Fibroblast of skin of right biceps (primary cell): Measurements from ENCODE around the gene SCAF4.
"Not testable (repeated sequence)": the region's sequence is repeated elsewhere in the genome, so short reads cannot be mapped to it uniquely, and the experiment has no call there.

ENCODE experiments used
- DNase-seq: peaks from one replicate; pipeline ENCODE4 v3.0.0-alpha.2; 2013

SCAF4 gene

DNA sequence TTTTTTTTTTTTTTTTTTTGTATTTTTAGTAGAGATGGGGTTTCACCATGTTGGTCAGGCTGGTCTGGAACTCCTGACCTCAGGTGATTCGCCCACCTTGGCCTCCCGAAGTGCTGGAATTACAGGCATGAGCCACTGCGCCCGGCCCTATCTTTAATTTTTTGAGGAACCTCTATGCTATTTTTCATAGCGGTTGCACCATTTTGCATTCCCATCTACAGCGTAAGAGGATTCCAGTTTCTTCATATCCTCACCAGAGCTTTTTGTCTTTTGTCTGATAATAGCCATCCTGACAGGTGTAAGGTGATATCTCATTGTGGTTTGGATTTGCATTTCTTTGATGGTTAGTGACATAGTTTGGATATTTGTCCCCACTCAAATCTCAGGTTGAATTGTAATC, 100.0 kb downstream of the SCAF4 start:
- not testable (repeated sequence) for DNase-seq

DNA sequence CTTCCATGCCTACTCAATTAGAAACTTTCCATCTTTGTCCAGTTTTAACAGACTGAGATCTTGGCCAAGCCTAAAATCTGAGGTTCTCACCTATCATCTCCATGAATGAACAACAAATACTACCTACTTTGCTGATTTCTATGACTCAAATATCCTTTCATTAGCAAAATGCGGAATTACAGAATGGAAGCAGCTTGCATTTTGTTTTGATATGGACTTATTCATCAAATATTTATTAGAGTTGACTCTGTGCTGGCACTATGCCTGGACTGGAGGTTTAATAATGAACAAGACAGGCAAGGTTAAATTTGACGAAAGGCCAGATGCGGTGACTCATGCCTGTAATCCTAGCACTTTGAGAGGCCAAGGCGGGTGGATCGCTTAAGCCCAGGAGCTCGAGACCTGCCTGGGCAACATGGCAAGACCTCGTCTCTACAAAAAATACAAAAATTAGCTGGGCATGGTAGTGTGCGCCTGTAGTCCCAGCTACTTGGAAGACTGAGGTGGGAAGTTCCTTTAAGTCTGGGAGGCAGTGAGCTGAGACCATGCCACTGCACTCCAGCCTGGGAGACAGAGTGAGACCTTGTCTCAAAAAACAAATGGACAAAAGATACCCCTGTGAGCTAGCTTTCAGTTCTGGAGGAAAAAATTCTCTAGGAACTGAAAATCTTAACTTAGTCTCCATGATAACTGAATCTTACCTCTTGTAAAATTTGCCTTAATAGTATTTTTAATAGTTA, 101.8 kb downstream of the SCAF4 start:
- DNase-seq, result peak; percentile 93

DNA sequence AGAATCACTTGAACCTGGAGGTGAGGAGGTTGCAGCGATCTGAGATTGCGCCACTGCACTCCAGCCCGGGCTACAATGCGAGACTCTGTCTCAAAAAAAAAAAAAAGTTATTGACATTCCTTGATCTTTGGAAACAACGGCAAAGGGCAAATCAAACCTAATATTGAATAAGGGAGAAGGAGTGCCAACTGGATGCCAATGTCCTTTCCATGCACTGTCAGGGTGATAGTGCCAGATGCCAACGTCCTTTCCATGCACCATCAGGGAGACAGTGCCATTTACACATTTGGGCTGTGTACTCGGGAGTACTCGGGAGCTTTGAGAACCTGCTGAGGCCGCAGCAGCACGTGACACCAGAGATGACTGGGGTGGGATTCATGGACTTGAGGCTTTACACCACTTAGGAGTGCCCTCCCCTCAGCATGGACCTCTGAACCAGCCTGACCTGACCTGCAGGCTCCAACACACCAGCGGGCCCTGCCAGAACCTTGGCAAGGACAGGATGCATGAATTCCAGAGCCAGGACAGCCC, 106.9 kb downstream of the SCAF4 start:
- DNase-seq, result no peak

DNA sequence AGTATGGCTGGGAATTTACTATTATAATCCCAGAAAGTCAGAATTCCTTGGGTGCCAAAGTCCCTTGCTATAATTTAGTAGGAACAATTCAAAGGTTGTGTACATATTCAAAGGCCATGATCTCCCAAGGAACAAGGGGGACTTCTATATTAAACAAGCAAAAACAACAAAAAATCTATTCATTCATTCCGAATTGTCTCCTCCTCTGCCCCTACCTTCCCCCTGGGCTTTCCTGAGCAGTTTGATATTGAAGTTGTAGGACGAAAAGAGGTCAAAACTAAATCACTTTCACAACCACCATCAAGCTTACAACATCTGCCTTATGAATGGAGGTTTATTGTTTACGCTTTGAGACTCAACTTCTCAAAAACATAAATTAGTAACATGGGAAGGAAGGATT, 107.7 kb downstream of the SCAF4 start:
- DNase-seq, result no peak

DNA sequence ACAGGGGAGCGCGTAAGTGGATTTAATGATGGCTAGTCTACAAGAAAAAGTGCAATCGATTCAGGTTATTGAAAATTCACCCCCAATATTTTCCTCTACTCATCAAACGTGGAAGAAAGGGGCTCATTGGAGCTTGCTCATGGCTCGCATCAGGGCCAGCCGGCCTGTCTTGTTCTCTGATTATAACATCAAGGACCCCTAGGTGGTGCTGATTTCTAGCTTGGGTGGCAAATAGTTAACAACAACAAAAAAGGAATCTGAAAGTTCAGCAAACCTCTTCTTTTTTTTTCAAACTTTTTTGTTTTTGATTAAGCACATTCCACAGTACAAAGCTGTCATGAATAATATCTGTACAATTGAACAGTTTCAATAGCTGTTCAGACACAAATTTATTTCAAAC, 108.3 kb downstream of the SCAF4 start:
- DNase-seq, result peak; percentile 16

DNA sequence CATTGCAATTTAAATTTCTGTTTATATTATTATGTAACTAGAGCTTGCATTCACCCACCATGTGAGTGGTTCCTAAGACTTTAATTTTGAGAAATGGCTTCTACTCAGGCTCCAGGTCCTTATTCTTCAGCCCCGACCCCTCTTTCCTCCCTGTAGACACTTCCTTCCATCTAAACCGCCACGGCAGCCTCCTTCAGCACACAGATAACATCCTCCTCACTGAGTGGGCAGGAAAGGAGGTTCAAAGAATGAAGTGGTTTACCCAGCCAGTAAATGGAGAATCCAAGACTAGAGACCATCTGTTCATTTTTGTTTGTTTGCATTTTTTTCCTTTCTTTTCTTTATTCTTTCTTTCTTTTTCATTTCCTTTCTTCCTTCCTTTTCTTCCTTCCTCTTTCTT, 109.5 kb downstream of the SCAF4 start:
- DNase-seq, result no peak
